ENCODE results near the gene TMPRSS9.

Gene TMPRSS9

DNA sequence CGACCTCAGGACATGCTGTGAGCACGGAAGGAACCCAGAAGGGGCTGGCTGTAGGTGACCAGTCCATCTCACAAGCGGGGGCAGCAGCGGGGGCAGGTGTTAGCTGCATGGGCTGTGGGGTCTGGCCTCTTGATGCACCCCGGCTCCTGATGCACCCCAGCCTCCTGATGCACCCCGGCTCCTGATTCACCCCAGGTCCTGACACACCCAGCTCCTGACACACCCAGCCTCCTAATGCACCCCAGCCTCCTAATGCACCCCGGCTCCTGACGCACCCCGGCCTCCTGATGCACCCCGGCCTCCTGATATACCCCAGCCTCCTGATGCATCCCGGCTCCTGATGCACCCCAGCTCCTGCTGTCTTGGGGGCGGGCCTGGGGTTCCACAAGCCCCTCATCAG, 39.1 kb upstream of the TMPRSS9 start:
- Histone ChIP-seq H3K4me1 (ENCODE audit: control insufficient read depth, insufficient read depth, low read length) (no peaks in the 10 kb centered on the region), H3K27ac (ENCODE audit: insufficient read depth, low read depth, low read length, poor library complexity, severe bottlenecking) (no peak overlapping the region), H3K9me3 (ENCODE audit: control insufficient read depth, low read length) (no peaks in the 10 kb centered on the region), H3K36me3 (ENCODE audit: control insufficient read depth, insufficient read depth, low read length) (no peaks in the 10 kb centered on the region), H3K4me3 (ENCODE audit: insufficient read depth, low read depth, low read length) (no peak overlapping the region), H3K27me3 (ENCODE audit: control insufficient read depth, insufficient read depth, low read length, poor library complexity, severe bottlenecking) (no peaks in the 10 kb centered on the region)
- 90 to 92% methylated on average over 12 of the region's 12 CpGs for WGBS, 2 experiments

DNA sequence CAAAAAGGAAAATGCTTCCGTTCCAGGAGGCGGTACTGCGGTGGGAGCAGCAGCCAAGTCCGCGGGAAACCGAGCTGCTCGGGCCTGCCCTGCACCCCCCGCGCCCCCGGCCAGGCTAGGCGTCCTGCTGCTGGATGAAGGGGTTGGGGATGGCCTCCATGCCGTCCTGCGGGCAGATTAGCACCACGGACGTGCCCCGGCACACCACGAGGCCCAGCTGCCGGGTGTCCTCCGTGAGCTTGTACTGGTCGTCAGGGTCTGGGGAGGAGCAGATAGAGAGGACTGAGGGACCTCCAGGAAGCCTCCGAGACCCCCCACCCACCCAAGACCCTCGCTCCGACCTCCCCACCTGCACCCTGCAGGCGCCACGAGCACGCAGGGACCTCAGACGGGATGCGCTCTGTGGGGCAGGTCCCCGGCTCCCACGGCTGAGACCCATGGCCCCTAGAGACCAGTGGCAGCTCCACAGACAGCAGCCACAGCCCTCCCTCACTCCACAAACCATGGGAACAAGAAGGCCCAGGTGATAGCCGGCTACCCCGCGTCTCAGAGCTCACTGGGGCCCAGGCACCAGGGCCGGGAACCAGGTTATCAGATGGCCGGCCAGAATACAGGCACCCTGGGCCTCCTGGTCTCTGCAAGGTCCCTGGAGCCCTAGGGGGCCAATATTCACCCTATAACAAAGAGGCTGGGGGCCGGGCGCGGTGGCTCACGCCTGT, 38.3 kb upstream of the TMPRSS9 start:
- WGBS, 2 experiments: 94% methylated on average over 39 of the region's 39 CpGs
- peaks cover 1% of the 10 kb centered on the region for H3K4me1 ChIP-seq (ENCODE audit: control insufficient read depth, insufficient read depth, low read length)
- no peaks in the 10 kb centered on the region for H3K9me3 ChIP-seq (ENCODE audit: control insufficient read depth, low read length)
- no peak overlapping the region for H3K4me3 ChIP-seq (ENCODE audit: insufficient read depth, low read depth, low read length)
- H3K36me3 ChIP-seq (ENCODE audit: control insufficient read depth, insufficient read depth, low read length): no peaks in the 10 kb centered on the region
- H3K27me3 ChIP-seq (ENCODE audit: control insufficient read depth, insufficient read depth, low read length, poor library complexity, severe bottlenecking): no peaks in the 10 kb centered on the region
- H3K27ac ChIP-seq (ENCODE audit: insufficient read depth, low read depth, low read length, poor library complexity, severe bottlenecking): no peak overlapping the region

DNA sequence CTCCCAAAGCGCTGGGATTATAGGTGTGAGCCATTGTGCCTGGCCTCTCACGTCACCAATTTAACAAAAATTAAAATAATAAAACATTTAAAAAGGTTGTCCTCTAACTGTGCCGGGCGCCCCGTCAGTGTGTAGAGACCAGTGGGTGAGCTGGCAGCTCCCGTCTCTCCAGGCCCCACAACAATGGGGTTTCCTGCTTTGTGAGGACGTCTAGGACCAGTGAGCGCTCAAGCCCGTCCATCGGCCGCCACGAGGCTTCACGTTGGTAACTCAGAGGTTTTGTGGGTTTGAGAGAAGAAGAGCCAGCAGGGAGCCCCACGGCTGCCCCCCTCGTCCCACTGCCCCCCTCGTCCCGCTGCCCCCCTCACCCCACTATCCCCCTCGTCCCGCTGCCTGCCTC, 36.4 kb upstream of the TMPRSS9 start:
- Histone ChIP-seq H3K4me3 (ENCODE audit: insufficient read depth, low read depth, low read length) (no peak overlapping the region), H3K9me3 (ENCODE audit: control insufficient read depth, low read length) (no peaks in the 10 kb centered on the region), H3K36me3 (ENCODE audit: control insufficient read depth, insufficient read depth, low read length) (no peaks in the 10 kb centered on the region), H3K27me3 (ENCODE audit: control insufficient read depth, insufficient read depth, low read length, poor library complexity, severe bottlenecking) (no peaks in the 10 kb centered on the region), H3K4me1 (ENCODE audit: control insufficient read depth, insufficient read depth, low read length) (peaks cover 7% of the 10 kb centered on the region), H3K27ac (ENCODE audit: insufficient read depth, low read depth, low read length, poor library complexity, severe bottlenecking) (no peak overlapping the region)
- WGBS, 2 experiments: 95 to 96% methylated on average over 16 to 19 of the region's 19 CpGs

DNA sequence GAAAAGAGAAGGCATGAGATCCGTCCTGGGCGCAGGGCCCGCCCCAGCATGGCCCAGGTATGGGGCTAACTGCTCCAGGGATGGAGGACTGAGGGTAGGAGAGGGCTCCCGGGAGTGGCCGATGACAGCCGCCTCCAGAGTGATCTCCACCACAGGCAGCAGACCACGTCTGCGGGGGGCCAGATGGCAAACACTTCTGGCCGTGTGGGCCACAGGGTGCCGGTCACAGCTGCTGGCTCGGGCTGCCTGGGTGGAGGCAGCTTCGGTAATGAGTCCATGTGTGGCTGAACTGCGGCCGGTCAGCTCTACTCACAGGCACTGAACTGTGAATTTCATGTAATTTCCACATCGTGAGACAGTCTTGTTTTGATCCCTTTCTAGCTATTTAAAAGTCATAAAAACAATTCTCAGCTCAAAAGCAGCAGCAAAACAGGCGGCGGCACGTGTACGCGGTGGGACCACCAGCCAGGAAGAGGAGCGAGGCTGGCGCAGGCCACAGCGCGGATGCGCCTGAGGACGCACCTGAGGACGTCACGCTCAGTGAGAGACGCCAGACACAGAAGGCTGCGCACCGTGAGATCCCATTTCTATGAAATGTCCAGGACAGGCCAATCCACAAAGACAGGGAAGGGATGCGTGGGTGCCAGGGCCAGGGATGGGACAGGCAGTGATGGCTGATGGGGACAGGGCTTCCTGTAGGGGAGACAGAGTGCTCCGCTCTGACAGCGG, 35.7 kb upstream of the TMPRSS9 start:
- Histone ChIP-seq H3K27me3 (ENCODE audit: control insufficient read depth, insufficient read depth, low read length, poor library complexity, severe bottlenecking) (no peaks in the 10 kb centered on the region), H3K4me3 (ENCODE audit: insufficient read depth, low read depth, low read length) (no peak overlapping the region), H3K36me3 (ENCODE audit: control insufficient read depth, insufficient read depth, low read length) (no peaks in the 10 kb centered on the region), H3K4me1 (ENCODE audit: control insufficient read depth, insufficient read depth, low read length) (peaks cover 7% of the 10 kb centered on the region), H3K9me3 (ENCODE audit: control insufficient read depth, low read length) (no peaks in the 10 kb centered on the region), H3K27ac (ENCODE audit: insufficient read depth, low read depth, low read length, poor library complexity, severe bottlenecking) (no peak overlapping the region)
- 92 to 94% methylated on average over 34 of the region's 34 CpGs for WGBS, 2 experiments

DNA sequence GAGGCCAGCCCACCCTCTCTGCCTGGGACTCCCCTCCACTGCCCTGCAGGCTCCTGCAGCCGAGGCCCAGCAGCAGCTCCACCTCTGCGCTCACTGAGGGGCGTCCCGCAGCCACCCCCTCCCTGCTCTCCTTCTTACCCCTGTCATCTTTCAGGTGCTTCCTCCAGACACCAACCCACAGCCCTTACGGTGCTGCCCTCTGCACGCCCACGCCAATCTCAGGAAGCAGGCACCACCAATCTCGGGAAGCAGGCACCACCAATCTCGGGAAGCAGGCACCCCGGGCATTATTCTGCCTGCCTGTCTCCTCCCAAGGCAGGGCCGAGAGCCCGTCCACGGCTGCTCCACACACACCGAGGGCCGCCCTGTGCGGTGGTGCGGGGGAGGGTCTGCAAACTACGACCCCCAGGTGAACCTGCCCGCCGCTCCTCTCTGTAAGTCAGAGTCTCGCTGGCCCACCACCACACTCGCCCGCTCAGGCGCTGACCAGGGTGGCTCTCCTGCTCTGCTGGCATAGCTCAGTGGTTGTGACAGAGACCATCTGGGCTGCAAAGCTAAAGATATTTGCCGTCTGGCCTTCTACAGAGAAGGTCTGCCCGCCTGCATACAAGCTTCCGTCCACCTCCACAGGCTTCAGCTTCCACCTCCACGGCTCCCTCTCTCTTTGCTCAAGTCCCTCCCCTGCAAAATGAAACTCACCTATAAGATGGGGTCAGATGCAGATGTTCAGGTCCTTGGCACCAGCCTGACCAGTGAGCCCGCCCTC, 34.6 kb upstream of the TMPRSS9 start:
- no peaks in the 10 kb centered on the region for H3K36me3 ChIP-seq (ENCODE audit: control insufficient read depth, insufficient read depth, low read length)
- no peaks in the 10 kb centered on the region for H3K9me3 ChIP-seq (ENCODE audit: control insufficient read depth, low read length)
- H3K27ac ChIP-seq (ENCODE audit: insufficient read depth, low read depth, low read length, poor library complexity, severe bottlenecking): no peak overlapping the region
- 89 to 91% methylated on average over 29 of the region's 29 CpGs for WGBS, 2 experiments
- H3K4me1 ChIP-seq (ENCODE audit: control insufficient read depth, insufficient read depth, low read length): peaks cover 10% of the 10 kb centered on the region
- no peaks in the 10 kb centered on the region for H3K27me3 ChIP-seq (ENCODE audit: control insufficient read depth, insufficient read depth, low read length, poor library complexity, severe bottlenecking)
- no peak overlapping the region for H3K4me3 ChIP-seq (ENCODE audit: insufficient read depth, low read depth, low read length)

DNA sequence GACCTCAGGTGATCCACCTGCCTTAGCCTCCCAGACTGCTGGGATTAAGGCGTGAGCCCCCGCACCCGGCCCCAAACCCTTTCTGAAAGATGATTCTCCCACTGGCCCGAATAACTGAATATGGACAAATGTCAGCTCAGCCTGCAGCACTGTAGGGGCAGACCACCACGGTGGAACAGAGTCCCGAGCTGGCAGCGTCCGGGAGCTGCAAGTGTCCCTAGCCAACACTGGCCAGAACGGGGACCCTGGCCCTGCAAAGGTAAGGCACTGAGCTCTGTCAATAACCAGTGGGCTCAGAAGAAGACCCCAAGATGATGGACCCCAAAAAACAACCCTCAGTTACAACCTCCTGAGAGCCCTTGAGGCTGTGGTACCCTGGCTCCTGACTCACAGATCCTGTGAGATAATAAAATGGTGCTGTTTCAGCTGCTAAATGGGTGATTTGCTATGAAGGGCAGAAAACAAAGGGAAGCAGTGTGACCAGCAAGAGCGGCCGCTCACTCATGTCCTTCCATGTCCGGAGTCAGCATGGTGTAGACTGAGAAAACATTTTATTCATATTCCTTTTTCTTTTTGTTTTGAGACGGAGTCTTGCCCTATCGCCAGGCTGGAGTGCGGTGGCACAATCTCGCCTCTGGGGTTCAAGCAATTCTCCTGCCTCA, 33.2 kb upstream of the TMPRSS9 start:
- Histone ChIP-seq H3K4me3 (ENCODE audit: insufficient read depth, low read depth, low read length) (no peak overlapping the region), H3K27ac (ENCODE audit: insufficient read depth, low read depth, low read length, poor library complexity, severe bottlenecking) (no peak overlapping the region), H3K27me3 (ENCODE audit: control insufficient read depth, insufficient read depth, low read length, poor library complexity, severe bottlenecking) (no peaks in the 10 kb centered on the region), H3K9me3 (ENCODE audit: control insufficient read depth, low read length) (no peaks in the 10 kb centered on the region), H3K4me1 (ENCODE audit: control insufficient read depth, insufficient read depth, low read length) (peaks cover 20% of the 10 kb centered on the region), H3K36me3 (ENCODE audit: control insufficient read depth, insufficient read depth, low read length) (no peaks in the 10 kb centered on the region)
- WGBS, 2 experiments: 91 to 93% methylated on average over 16 of the region's 16 CpGs

DNA sequence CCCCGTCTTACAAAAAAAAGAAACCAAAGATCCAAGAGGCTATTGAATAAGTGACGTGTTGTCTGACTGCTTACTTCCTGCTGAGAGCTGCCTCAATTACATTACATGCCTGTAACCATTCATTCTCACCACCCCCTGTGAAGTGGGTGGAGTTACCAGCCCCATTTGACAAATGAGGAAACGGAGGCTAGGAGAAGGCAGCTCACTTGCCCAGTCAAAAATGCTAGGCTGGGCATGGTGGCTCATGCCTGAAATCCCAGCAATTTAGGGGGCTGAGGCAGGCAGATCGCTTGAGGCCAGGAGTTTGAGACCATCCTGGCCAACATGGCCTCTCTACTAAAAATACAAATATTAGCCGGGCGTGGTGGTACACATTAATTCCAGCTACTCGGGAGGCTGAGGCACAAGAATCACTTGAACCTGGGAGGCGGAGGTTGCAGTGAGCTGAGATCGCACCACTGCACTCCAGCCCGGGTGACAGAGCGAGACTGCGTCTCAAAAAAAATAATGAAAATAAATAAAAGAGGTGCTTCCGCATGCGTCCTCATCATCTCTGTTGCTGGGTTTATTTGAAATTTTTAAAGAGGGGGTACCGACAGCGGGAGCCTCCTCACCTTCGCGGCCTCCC, 32.2 kb upstream of the TMPRSS9 start:
- peak overlapping the region; percentile 97 for H3K4me3 ChIP-seq (ENCODE audit: insufficient read depth, low read depth, low read length)
- no peaks in the 10 kb centered on the region for H3K27me3 ChIP-seq (ENCODE audit: control insufficient read depth, insufficient read depth, low read length, poor library complexity, severe bottlenecking)
- H3K4me1 ChIP-seq (ENCODE audit: control insufficient read depth, insufficient read depth, low read length): peaks cover 20% of the 10 kb centered on the region
- peak overlapping the region; percentile 61 for H3K27ac ChIP-seq (ENCODE audit: insufficient read depth, low read depth, low read length, poor library complexity, severe bottlenecking)
- no peaks in the 10 kb centered on the region for H3K36me3 ChIP-seq (ENCODE audit: control insufficient read depth, insufficient read depth, low read length)
- no peaks in the 10 kb centered on the region for H3K9me3 ChIP-seq (ENCODE audit: control insufficient read depth, low read length)
- 1 to 3% methylated on average over 18 of the region's 18 CpGs for WGBS, 2 experiments

DNA sequence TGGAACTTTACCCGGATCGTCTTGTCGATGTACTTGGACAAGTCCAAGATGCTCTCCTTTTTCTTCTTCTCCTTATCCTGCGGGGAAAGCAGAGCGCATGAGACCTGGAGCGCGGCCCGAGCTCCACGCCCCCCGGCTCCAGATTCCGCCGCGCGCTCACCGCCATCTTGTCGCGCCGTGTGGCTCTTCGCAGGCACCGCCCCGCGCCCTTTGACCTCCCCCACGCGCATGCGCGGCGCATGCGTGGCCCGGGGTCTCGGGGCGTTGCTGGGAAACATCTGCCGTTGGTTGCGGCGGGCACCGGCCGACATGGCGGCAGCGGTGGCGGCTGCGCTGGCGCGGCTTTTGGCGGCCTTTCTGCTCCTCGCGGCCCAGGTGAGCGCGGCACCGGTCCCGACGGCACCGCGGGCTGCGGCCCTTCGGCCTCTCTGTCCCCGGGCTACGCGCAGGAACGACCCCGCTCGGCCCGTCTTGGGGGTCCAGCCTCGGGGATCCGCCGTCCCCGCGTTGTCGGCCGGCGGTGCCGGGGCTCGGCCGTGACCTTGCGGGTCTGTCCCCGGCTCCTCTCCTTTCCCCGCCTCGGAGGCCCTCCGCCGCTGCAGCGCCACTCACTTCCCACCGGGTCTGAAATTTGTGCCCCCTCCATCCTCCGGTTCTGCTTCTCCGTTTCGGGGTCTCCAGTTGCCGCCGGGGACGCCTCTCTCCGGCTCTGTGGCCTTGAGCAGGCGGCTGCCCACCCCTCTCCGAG, 31.5 kb upstream of the TMPRSS9 start, which contains the start of the genes LSM7 and SPPL2B:
Gene LSM7, minus strand, starts transcription at position 186 of the 748 bp plus-strand sequence. Its CDS starts 20 bp downstream, at position 166.
Gene SPPL2B, plus strand, starts transcription at position 284 of the 748 bp plus-strand sequence. Its CDS starts 26 bp downstream, at position 310.
- H3K9me3 ChIP-seq (ENCODE audit: control insufficient read depth, low read length): no peaks in the 10 kb centered on the region
- peaks cover 20% of the 10 kb centered on the region for H3K4me1 ChIP-seq (ENCODE audit: control insufficient read depth, insufficient read depth, low read length)
- WGBS, 2 experiments: 0% methylated on average over 89 of the region's 89 CpGs
- H3K27me3 ChIP-seq (ENCODE audit: control insufficient read depth, insufficient read depth, low read length, poor library complexity, severe bottlenecking): no peaks in the 10 kb centered on the region
- H3K36me3 ChIP-seq (ENCODE audit: control insufficient read depth, insufficient read depth, low read length): no peaks in the 10 kb centered on the region
- H3K4me3 ChIP-seq (ENCODE audit: insufficient read depth, low read depth, low read length): peak within 1 kb of the TSS; percentile 97
- peak within 1 kb of the TSS; percentile 76 for H3K27ac ChIP-seq (ENCODE audit: insufficient read depth, low read depth, low read length, poor library complexity, severe bottlenecking)

DNA sequence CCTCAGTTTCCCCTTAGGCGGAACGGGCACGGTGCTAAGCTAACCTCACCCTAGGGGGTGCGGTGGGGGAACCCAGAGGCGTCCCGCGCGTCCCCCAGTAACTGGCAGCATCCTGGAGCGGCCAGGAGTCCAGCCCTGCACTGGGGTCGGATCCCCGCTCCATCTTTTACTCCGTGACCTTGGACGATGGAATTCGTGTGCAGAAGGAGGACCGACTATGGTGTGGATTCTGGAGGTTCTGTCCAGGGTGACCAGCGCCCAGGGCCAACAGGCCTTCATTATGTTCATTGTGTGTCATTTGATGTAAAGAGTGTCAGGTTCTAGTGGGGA, 31.0 kb upstream of the TMPRSS9 start:
- H3K27ac ChIP-seq (ENCODE audit: insufficient read depth, low read depth, low read length, poor library complexity, severe bottlenecking): peak overlapping the region; percentile 76
- H3K27me3 ChIP-seq (ENCODE audit: control insufficient read depth, insufficient read depth, low read length, poor library complexity, severe bottlenecking): no peaks in the 10 kb centered on the region
- peaks cover 20% of the 10 kb centered on the region for H3K4me1 ChIP-seq (ENCODE audit: control insufficient read depth, insufficient read depth, low read length)
- no peaks in the 10 kb centered on the region for H3K36me3 ChIP-seq (ENCODE audit: control insufficient read depth, insufficient read depth, low read length)
- H3K4me3 ChIP-seq (ENCODE audit: insufficient read depth, low read depth, low read length): peak overlapping the region; percentile 97
- H3K9me3 ChIP-seq (ENCODE audit: control insufficient read depth, low read length): no peaks in the 10 kb centered on the region
- 9 to 10% methylated on average over 16 of the region's 16 CpGs for WGBS, 2 experiments

Measured in ectodermal cell (in vitro differentiated cells).